Fibroblast of the aortic adventitia (primary cell): ENCODE data around the gene FAM118A. TPM values are rescaled to one million over a fixed set of nuclear protein-coding genes. Genes with fewer than 3 reads are reported as not detected.

Experiments
- DNase-seq: peaks from one replicate; pipeline ENCODE4 v3.0.0-alpha.2; 2010; ENCODE audit warnings: low read depth
- H3K4me3 ChIP-seq: 2 replicates; pipeline ENCODE4 v1.5.1; 2011; ENCODE audit warnings: low read depth, mild to moderate bottlenecking, control low read depth, low read length, moderate library complexity
- total RNA-seq: library from RNA; depleted of rRNA; stranded (reverse); fragments of >200 nt; gene quantifications from 2 replicates; pipeline ENCODE4 v1.2.3, GENCODE V29; 2012; ENCODE audit warnings: low replicate concordance
- TF ChIP-seq, protein P1 (sequence below): IDR thresholded peaks from 2 replicates; pipeline ENCODE4 v1.5.1; 2011; ENCODE audit warnings: mild to moderate bottlenecking, low read length, control low read depth, inconsistent platforms; ENCODE audit not compliant: insufficient read depth

FAM118A gene
- total RNA-seq, 1 donor = 18.4 TPM

DNA sequence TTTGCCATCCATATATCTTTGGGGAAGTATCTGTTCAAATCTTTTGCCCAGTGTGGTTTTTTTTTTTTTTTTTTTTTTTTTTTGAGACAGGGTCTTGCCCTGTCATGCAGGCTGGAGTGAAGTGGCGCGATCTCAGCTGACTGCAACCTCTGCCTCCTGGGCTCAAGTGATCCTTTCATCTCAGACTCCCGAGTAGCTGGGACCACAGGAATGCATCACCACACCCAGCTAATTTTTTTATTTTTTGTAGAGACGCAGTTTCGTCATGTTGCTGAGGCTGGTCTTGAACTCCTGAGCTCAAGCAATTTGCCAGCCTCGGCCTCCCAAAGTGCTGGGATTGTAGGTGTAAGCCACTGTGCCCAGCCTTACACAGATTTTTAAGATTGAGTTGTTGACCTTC, 4.8 kb upstream of the FAM118A start:
- TF ChIP-seq, protein P1, sequence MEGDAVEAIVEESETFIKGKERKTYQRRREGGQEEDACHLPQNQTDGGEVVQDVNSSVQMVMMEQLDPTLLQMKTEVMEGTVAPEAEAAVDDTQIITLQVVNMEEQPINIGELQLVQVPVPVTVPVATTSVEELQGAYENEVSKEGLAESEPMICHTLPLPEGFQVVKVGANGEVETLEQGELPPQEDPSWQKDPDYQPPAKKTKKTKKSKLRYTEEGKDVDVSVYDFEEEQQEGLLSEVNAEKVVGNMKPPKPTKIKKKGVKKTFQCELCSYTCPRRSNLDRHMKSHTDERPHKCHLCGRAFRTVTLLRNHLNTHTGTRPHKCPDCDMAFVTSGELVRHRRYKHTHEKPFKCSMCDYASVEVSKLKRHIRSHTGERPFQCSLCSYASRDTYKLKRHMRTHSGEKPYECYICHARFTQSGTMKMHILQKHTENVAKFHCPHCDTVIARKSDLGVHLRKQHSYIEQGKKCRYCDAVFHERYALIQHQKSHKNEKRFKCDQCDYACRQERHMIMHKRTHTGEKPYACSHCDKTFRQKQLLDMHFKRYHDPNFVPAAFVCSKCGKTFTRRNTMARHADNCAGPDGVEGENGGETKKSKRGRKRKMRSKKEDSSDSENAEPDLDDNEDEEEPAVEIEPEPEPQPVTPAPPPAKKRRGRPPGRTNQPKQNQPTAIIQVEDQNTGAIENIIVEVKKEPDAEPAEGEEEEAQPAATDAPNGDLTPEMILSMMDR = no peak
- H3K4me3 ChIP-seq = no peak overlapping the region
- DNase-seq = no peak

DNA sequence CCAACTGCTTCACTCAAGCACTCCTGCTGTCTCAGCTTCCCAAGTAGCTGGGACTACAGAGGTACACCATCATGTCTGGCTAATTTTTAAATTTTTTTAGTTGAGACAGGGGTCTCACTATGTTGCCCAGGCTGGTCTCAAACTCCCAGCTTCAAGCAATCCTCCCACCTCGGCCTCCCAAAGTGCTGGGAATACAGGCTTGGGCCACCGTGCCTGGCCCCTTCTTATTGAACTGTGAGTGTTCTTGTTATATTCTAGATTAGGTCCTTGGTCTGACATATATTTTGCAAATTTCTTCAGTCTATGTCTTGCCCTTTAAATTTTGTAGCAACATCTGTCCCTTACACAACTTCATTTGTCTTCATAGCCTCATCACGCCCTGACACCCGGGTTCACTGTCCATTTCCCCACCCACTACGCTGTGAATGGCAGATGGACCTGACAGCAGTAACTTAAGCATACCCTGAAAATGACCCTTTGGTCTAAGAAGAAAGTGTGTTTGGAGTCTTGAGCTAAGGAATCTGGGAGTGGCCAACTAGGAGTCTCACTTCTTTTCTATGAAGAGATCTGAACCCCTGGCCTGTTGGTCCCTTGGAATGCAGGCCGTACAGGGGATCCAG, 4.2 kb upstream of the FAM118A start:
- TF ChIP-seq, protein P1 = no peak
- no peak overlapping the region for H3K4me3 ChIP-seq
- DNase-seq = no peak

DNA sequence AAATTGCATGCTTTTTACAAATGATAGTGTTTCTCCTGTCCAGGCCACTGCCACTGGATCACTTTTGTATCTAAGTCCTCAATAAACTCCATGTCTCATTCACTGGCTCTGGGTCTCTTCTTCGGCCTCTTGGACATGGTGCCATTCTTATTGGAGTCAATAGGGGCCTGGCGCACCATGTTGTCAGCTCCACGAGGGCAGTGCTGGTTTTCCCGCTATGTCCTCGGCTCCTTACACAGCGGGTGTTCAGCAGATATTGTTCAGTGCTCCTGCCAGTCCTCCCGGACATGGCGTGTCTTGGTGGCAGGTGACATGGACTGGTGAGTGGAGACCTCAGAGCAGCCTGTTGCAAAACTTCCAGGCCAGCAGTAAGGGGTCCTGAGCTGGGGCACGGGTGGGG, 3.6 kb upstream of the FAM118A start:
- no peak overlapping the region for H3K4me3 ChIP-seq
- DNase-seq = no peak
- TF ChIP-seq, protein P1 = no peak

DNA sequence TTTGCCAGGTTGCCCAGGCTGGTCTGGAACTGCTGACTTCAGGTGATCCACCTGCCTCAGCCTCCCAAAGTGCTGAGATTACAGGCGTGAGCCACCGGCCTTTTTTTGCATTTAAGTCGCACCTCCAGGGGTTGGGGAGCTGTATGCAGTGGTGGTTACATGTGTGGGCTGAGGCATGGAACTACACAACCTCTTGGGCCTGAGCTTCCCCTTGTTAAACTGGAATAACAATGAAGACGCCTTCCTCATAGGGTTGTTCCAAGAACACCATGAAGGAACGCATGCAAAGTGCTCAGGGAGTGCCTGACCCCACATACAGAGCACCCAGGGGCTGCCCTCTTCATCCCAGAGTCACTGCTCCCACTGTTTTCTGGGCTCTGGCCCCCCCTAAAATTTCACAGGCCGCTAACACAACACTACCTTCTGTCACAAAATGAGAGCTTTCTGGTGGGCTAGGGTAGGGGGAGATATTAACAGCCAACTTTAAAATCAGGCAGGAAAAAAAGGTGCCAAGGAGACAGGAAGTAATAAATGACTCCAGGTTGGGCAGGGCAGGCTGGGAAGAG, 1.3 kb upstream of the FAM118A start:
- no peak overlapping the region for H3K4me3 ChIP-seq
- no peak for DNase-seq
- TF ChIP-seq, protein P1 = no peak

DNA sequence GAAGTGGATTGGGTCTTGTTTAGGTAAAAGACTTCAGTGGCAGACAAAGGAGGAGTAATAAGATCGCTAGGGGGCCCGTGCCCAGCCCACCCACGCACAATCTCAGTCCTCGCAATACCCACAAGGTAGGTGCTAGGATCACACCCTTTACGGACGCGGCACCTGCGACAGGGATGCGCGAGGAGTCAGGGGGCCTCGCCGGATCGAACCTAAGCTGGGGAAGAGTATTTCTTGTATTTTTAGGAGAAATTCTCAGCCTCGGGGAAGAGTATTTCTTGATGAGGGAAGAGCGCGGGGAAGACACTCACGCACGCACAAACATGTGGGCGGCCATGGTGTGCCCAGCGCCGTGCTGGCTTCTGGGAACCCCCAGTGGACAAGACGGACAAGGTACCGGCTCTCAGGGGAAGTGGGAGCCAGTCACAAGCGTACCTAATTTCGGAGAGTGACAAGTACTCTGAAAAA, 745 bp upstream of the FAM118A start:
- TF ChIP-seq, protein P1 = no peak
- no peak for DNase-seq

DNA sequence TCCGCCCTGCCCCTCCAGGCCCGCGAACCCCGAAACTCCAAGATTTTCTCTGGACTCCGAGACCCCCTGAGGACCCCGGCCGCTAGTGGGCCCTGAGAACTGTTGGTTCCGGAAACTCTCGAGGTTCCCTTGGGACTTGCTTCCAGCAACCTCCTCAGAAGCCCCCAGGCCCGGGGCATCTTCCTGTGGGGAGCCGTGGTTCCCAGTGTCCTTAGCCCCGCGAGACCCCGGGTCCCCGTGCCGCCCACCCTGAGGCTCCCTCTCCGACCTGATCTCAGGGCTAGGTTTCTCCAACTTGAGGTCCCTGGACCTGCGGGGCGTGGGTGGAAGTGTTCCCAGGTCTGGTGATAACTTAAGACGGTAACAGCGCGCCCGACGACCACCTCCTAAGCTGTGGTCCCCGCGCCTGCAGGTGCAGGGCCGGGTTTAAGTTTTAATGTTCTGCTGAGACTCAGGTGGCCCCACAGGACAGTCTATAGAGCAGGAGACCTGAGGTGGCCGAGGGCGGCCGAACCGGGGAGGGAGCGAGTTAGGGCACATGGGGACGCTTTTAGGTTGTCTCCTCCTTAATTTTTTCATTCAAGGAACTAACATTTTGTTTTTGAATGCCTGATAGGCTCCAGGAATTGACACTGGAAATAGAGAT, 720 bp downstream of the FAM118A start:
- TF ChIP-seq, protein P1 = no peak
- H3K4me3 ChIP-seq = peak overlapping the region; percentile 80
- DNase-seq = no peak

More for the DNA sequence above, 745 bp upstream of the FAM118A start:
- H3K4me3 ChIP-seq = peak overlapping the region; percentile 63
